Smooth muscle cell of bladder (primary cell): ENCODE measurements around the gene LAMP2. TPM values are rescaled to one million over a fixed set of nuclear protein-coding genes. Genes with fewer than 3 reads are reported as not detected.

Experiments used
- total RNA-seq: library from RNA; depleted of rRNA; stranded (reverse); fragments of >200 nt; gene quantifications from 2 replicates; pipeline ENCODE4 v1.2.3, GENCODE V29; 2014

Gene LAMP2
- total RNA-seq = 123 and 165 TPM in 2 replicates

DNA sequence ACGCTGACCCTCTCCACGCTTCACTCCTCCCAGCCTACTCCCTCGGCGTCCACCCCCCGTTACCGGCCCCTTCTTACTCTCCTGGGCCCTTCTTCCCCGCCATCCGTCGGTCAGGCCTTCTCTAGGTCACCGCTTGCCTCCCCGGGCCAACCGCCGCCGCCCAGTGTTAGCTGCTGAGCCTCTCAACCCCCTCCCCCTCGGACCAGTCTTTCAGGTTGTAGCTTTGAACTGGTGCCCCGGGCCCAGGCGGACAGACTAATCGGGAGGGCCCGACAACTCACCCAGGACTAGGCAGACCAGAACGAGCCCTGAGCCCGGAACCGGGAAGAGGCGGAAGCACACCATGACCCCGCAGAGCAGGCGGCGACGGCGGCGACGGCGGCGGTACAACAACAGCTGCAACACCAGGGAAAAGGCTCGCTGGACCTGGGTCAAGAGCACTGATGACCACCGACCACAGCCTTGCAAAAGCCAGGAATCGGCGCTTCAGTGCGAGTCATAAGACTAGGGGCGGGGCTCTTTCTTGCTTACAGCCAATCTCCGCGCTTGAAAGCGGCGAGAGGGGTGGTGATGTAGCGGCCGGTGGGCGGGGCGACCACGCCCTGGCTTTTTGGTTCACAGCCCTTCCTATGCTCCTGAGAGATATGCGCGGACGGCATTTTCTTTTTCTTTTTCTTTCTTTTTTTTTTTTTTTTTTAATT lies at the start of gene LAMP2:
TSS of gene LAMP2 (minus strand) at position 472 of the 701 bp plus-strand sequence. CDS start at position 345, 127 bp downstream.

Other genes starting within 250 kb of the LAMP2 start
- gene ZBTB33, start 218.5 kb downstream of the LAMP2 start, total RNA-seq = 6.8 and 9.2 TPM in 2 replicates
- gene TMEM255A, start 157.8 kb downstream of the LAMP2 start, total RNA-seq = 0.09 TPM in 1 of 2 replicates, not detected in the other
- gene ATP1B4, start 107.2 kb downstream of the LAMP2 start, total RNA-seq = not detected in 2 replicates
- gene CUL4B, start 91.7 kb upstream of the LAMP2 start, total RNA-seq = 20.5 and 27.3 TPM in 2 replicates
- gene MCTS1, start 134.8 kb upstream of the LAMP2 start, total RNA-seq = 25.7 and 35.6 TPM in 2 replicates
- 28.2 and 41.1 TPM in 2 replicates for gene C1GALT1C1, start 160.8 kb upstream of the LAMP2 start, total RNA-seq